ENCODE results near the gene PSMD14. TPM values are rescaled to one million over a fixed set of nuclear protein-coding genes. Genes with fewer than 3 reads are reported as not detected.

The PSMD14 gene
- total and polyA plus RNA-seq, 2 of the 8 experiments (the other 6 are each of a cell fraction or from before 2014, with no cell fraction given): 53.9 to 88.7 TPM

DNA sequence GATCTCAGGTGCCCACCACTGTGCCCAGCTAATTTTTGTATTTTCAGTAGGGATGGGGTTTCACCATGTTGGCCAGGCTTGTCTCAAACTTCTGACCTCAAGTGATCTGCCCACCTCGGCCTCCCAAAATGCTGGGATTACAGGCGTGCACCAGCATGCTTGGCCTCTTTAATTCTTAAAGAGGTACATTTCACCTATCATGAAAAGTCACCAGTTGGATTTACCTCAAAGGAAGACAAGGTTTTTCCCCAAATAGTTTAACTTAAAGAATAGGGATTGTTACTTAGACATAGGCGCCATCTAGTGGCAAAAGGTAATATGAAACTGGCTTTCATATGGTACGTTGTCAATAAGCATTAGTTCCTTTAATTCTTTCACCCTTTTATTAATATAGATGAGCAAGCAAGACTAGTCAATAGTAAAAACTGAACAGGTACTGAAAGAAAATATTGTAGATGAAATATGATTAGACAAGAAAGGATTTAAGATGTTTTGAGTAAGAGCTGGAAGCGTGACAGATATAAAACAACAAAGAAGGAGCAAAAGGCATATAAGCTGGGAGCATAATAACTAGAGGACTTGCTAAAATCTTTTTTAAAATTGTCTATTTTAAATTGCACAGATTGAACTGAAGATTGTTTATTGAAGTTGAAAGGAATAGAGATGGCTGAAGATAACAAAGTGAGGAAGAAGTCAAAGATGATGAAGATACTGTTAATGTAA, 35.0 kb upstream of the PSMD14 start (continued):
- TF ChIP-seq CTCF (IDR thresholded peaks at IDR 0.05; ENCODE audit: control extremely low read depth in 1 of 3, insufficient read depth in 1 of 3, low read depth in 1 of 3, low read length in 3 of 3) (peak in 2 of 3 experiments; percentile 45 to 63; a peak in 2 of 4 replicates), TCF12 (IDR thresholded peaks at IDR 0.05; ENCODE audit: low read depth, low read length) (no peak)

Data from H1 (cell line).